ENCODE measurements around the gene IQSEC1. TPM values are rescaled to one million over a fixed set of nuclear protein-coding genes. Genes with fewer than 3 reads are reported as not detected.

Gene IQSEC1
- total and polyA plus RNA-seq, 7 experiments from 2014 or later, result 21.1 to 163 (median 70.2) TPM

- peaks cover 0 to 5% (median 0%) of the 10 kb centered on the region in 5 donors for H3K36me3 Mint-ChIP-seq
- peaks cover 30% of the 10 kb centered on the region in 2 donors for H3K4me1 ChIP-seq (ENCODE audit: control insufficient read depth in 2 of 2, insufficient read depth in 2 of 2, low read length in 2 of 2)
Observed at GRCh38 chr3:13070391-13071070, 2.7 kb downstream of the IQSEC1 start.

GRCh38 chr3:13069495-13069894, 3.7 kb downstream of the IQSEC1 start:
- DNase-seq (peak in 7 of 9 donors; percentile 19 to 58 (median 49)), ATAC-seq (peak; percentile 78)
- no peaks in the 10 kb centered on the region for H3K9me3 ChIP-seq (ENCODE audit: control insufficient read depth in 2 of 3, low read length in 3 of 3)
- Mint-ChIP-seq H3K27ac (peak overlapping the region; percentile 70 to 93 (median 77)), H3K36me3 (peaks cover 0 to 5% (median 0%) of the 10 kb centered on the region in 5 donors), H3K4me1 (peaks cover 20 to 73% (median 43%) of the 10 kb centered on the region in 7 donors), H3K27me3 (peaks cover 4 to 12% (median 12%) of the 10 kb centered on the region in 5 donors), H3K9me3 (peaks cover 0 to 3% (median 0%) of the 10 kb centered on the region in 11 donors), H3K4me3 (peak overlapping the region; percentile 42 to 78 (median 65))
- H3K4me3 ChIP-seq (ENCODE audit: low read length), result peak overlapping the region; percentile 37
- no peaks in the 10 kb centered on the region for H3K36me3 ChIP-seq (ENCODE audit: control insufficient read depth in 2 of 3, insufficient read depth in 3 of 3, low read length in 3 of 3)
- H3K27ac ChIP-seq (ENCODE audit: low read depth, low read length), result no peak overlapping the region
- ChIA-PET CTCF (interaction anchor here (0.6 to 1.7 kb wide), 2 partner anchors 22 to 30 kb away, joined by 3 to 4 read pairs; no protein-coding TSS in a partner anchor), POLR2A (interaction anchor here (1.1 kb wide), 1 partner anchor 57 kb away, joined by 3 read pairs; no protein-coding TSS in a partner anchor)
- H3K27me3 ChIP-seq (ENCODE audit: control insufficient read depth in 2 of 2, insufficient read depth in 2 of 2, low read length in 2 of 2), result peaks cover 0 to 3% of the 10 kb centered on the region in 2 donors
- peaks cover 30% of the 10 kb centered on the region in 2 donors for H3K4me1 ChIP-seq (ENCODE audit: control insufficient read depth in 2 of 2, insufficient read depth in 2 of 2, low read length in 2 of 2)
- intact Hi-C loops (cut with micrococcal nuclease), result loop anchor here (1.0 to 2.0 kb wide), 3 partner anchors 53 to 75 kb away; no protein-coding TSS in a partner anchor

More at GRCh38 chr3:13070391-13071070, 2.7 kb downstream of the IQSEC1 start:
- ATAC-seq (no peak), DNase-seq (no peak)
- Histone ChIP-seq H3K27me3 (ENCODE audit: control insufficient read depth in 2 of 2, insufficient read depth in 2 of 2, low read length in 2 of 2) (peaks cover 0 to 3% of the 10 kb centered on the region in 2 donors), H3K27ac (ENCODE audit: low read depth, low read length) (no peak overlapping the region), H3K9me3 (ENCODE audit: control insufficient read depth in 2 of 3, low read length in 3 of 3) (no peaks in the 10 kb centered on the region), H3K4me3 (ENCODE audit: low read length) (no peak overlapping the region), H3K36me3 (ENCODE audit: control insufficient read depth in 2 of 3, insufficient read depth in 3 of 3, low read length in 3 of 3) (no peaks in the 10 kb centered on the region)
- Mint-ChIP-seq H3K9me3 (peaks cover 0 to 3% (median 0%) of the 10 kb centered on the region in 11 donors), H3K27me3 (peaks cover 7 to 22% (median 12%) of the 10 kb centered on the region in 5 donors), H3K4me1 (peaks cover 20 to 68% (median 40%) of the 10 kb centered on the region in 7 donors), H3K4me3 (peak overlapping the region in 9 of 10 donors; percentile 5 to 77 (median 64)), H3K27ac (peak overlapping the region in 5 of 9 donors; percentile 70 to 93 (median 77))
- CTCF ChIA-PET, result interaction anchor here (0.6 to 1.7 kb wide), 2 partner anchors 21 to 587 kb away, joined by 3 to 4 read pairs; no protein-coding TSS in a partner anchor
- intact Hi-C loops (cut with micrococcal nuclease), result loop anchor here in 1 of 2 donors (10.0 kb wide), 1 partner anchor 1054 kb away; the partner anchor contains the start of genes CHCHD4 and TMEM43
- POLR2A ChIA-PET, result interaction anchor here (0.5 to 1.1 kb wide), 3 partner anchors 58 to 75 kb away, joined by 3 read pairs; no protein-coding TSS in a partner anchor

- H3K4me3 ChIP-seq (ENCODE audit: low read length), result no peak overlapping the region
- no peaks in the 10 kb centered on the region for H3K36me3 ChIP-seq (ENCODE audit: control insufficient read depth in 2 of 3, insufficient read depth in 3 of 3, low read length in 3 of 3)
- no peaks in the 10 kb centered on the region for H3K9me3 ChIP-seq (ENCODE audit: control insufficient read depth in 2 of 3, low read length in 3 of 3)
- no peak for DNase-seq
- H3K4me1 Mint-ChIP-seq, result peaks cover 14 to 67% (median 34%) of the 10 kb centered on the region in 7 donors
- no peaks in the 10 kb centered on the region for H3K27me3 ChIP-seq (ENCODE audit: control insufficient read depth in 2 of 2, insufficient read depth in 2 of 2, low read length in 2 of 2)
- H3K9me3 Mint-ChIP-seq, result no peaks in the 10 kb centered on the region
- ChIA-PET CTCF (interaction anchor here (0.6 kb wide), 2 partner anchors 67 to 73 kb away, joined by 3 read pairs; no protein-coding TSS in a partner anchor), POLR2A (no interaction called here)
- intact Hi-C loops (cut with micrococcal nuclease), result loop anchor here (1.0 to 2.0 kb wide), 3 partner anchors 52 to 74 kb away; no protein-coding TSS in a partner anchor
- H3K36me3 Mint-ChIP-seq, result peaks cover 0 to 8% (median 0%) of the 10 kb centered on the region in 5 donors
- H3K27ac ChIP-seq (ENCODE audit: low read depth, low read length), result no peak overlapping the region
- H3K27me3 Mint-ChIP-seq, result peaks cover 0 to 4% (median 2%) of the 10 kb centered on the region in 5 donors
- ATAC-seq, result no peak
- peaks cover 24 to 30% of the 10 kb centered on the region in 2 donors for H3K4me1 ChIP-seq (ENCODE audit: control insufficient read depth in 2 of 2, insufficient read depth in 2 of 2, low read length in 2 of 2)
- H3K4me3 Mint-ChIP-seq, result no peak overlapping the region
- H3K27ac Mint-ChIP-seq, result peak overlapping the region; percentile 18 to 93 (median 77)
Observed at GRCh38 chr3:13068269-13069010, 4.8 kb downstream of the IQSEC1 start.

GRCh38 chr3:13067778-13068177, 5.5 kb downstream of the IQSEC1 start:
- intact Hi-C loops (cut with micrococcal nuclease), result loop anchor here in 1 of 2 donors (2.0 kb wide), 1 partner anchor 73 kb away; no protein-coding TSS in a partner anchor
- CTCF ChIA-PET, result no interaction called here
- no peaks in the 10 kb centered on the region for H3K36me3 ChIP-seq (ENCODE audit: control insufficient read depth in 2 of 3, insufficient read depth in 3 of 3, low read length in 3 of 3)
- Mint-ChIP-seq H3K27ac (peak overlapping the region in 4 of 9 donors; percentile 42 to 93 (median 77)), H3K4me3 (no peak overlapping the region), H3K9me3 (no peaks in the 10 kb centered on the region), H3K27me3 (peaks cover 0 to 1% (median under 1%) of the 10 kb centered on the region in 5 donors), H3K4me1 (peaks cover 14 to 64% (median 31%) of the 10 kb centered on the region in 7 donors), H3K36me3 (peaks cover 0 to 8% (median 0%) of the 10 kb centered on the region in 5 donors)
- DNase-seq (no peak), ATAC-seq (no peak)
- H3K4me1 ChIP-seq (ENCODE audit: control insufficient read depth in 2 of 2, insufficient read depth in 2 of 2, low read length in 2 of 2), result peaks cover 24 to 30% of the 10 kb centered on the region in 2 donors
- no peak overlapping the region for H3K27ac ChIP-seq (ENCODE audit: low read depth, low read length)
- POLR2A ChIA-PET, result no interaction called here
- H3K27me3 ChIP-seq (ENCODE audit: control insufficient read depth in 2 of 2, insufficient read depth in 2 of 2, low read length in 2 of 2), result no peaks in the 10 kb centered on the region
- H3K4me3 ChIP-seq (ENCODE audit: low read length), result no peak overlapping the region
- no peaks in the 10 kb centered on the region for H3K9me3 ChIP-seq (ENCODE audit: control insufficient read depth in 2 of 3, low read length in 3 of 3)

GRCh38 chr3:13066834-13067233, 6.4 kb downstream of the IQSEC1 start:
- no peak overlapping the region for H3K4me3 ChIP-seq (ENCODE audit: low read length)
- ChIA-PET CTCF (interaction anchor here (1.2 kb wide), 1 partner anchor 25 kb away, joined by 4 read pairs; no protein-coding TSS in a partner anchor), POLR2A (no interaction called here)
- no peak overlapping the region for H3K27ac ChIP-seq (ENCODE audit: low read depth, low read length)
- H3K9me3 ChIP-seq (ENCODE audit: control insufficient read depth in 2 of 3, low read length in 3 of 3), result no peaks in the 10 kb centered on the region
- H3K4me1 ChIP-seq (ENCODE audit: control insufficient read depth in 2 of 2, insufficient read depth in 2 of 2, low read length in 2 of 2), result peaks cover 24 to 25% of the 10 kb centered on the region in 2 donors
- H3K36me3 ChIP-seq (ENCODE audit: control insufficient read depth in 2 of 3, insufficient read depth in 3 of 3, low read length in 3 of 3), result no peaks in the 10 kb centered on the region
- Mint-ChIP-seq H3K4me1 (peaks cover 14 to 58% (median 29%) of the 10 kb centered on the region in 7 donors), H3K9me3 (no peaks in the 10 kb centered on the region), H3K4me3 (no peak overlapping the region), H3K36me3 (peaks cover 0 to 8% (median 0%) of the 10 kb centered on the region in 5 donors), H3K27me3 (no peaks in the 10 kb centered on the region), H3K27ac (peak overlapping the region in 5 of 9 donors; percentile 58 to 81 (median 74))
- H3K27me3 ChIP-seq (ENCODE audit: control insufficient read depth in 2 of 2, insufficient read depth in 2 of 2, low read length in 2 of 2), result no peaks in the 10 kb centered on the region
- intact Hi-C loops (cut with micrococcal nuclease), result no loop called here
- ATAC-seq (no peak), DNase-seq (no peak)

- ATAC-seq (no peak), DNase-seq (no peak)
- H3K27ac Mint-ChIP-seq, result peak overlapping the region in 6 of 9 donors; percentile 1 to 75 (median 68)
- ChIA-PET POLR2A (no interaction called here), CTCF (interaction anchor here (0.6 to 1.2 kb wide), 2 partner anchors 25 to 200 kb away, joined by 4 read pairs; no protein-coding TSS in a partner anchor)
- peaks cover 0 to 8% (median 0%) of the 10 kb centered on the region in 5 donors for H3K36me3 Mint-ChIP-seq
- peaks cover 14 to 55% (median 28%) of the 10 kb centered on the region in 7 donors for H3K4me1 Mint-ChIP-seq
- no peak overlapping the region for H3K4me3 Mint-ChIP-seq
- H3K27me3 Mint-ChIP-seq, result no peaks in the 10 kb centered on the region
- Histone ChIP-seq H3K9me3 (ENCODE audit: control insufficient read depth in 2 of 3, low read length in 3 of 3) (no peaks in the 10 kb centered on the region), H3K27me3 (ENCODE audit: control insufficient read depth in 2 of 2, insufficient read depth in 2 of 2, low read length in 2 of 2) (no peaks in the 10 kb centered on the region), H3K4me3 (ENCODE audit: low read length) (no peak overlapping the region), H3K36me3 (ENCODE audit: control insufficient read depth in 2 of 3, insufficient read depth in 3 of 3, low read length in 3 of 3) (no peaks in the 10 kb centered on the region), H3K27ac (ENCODE audit: low read depth, low read length) (no peak overlapping the region), H3K4me1 (ENCODE audit: control insufficient read depth in 2 of 2, insufficient read depth in 2 of 2, low read length in 2 of 2) (peaks cover 24 to 25% of the 10 kb centered on the region in 2 donors)
- H3K9me3 Mint-ChIP-seq, result no peaks in the 10 kb centered on the region
- intact Hi-C loops (cut with micrococcal nuclease), result no loop called here
Observed at GRCh38 chr3:13066236-13066635, 7.0 kb downstream of the IQSEC1 start.

All from naive thymus-derived CD4-positive, alpha-beta T cell (primary cell).